Neural cell (in vitro differentiated cells): ENCODE results near the gene LCAT. TPM values are rescaled to one million over a fixed set of nuclear protein-coding genes. Genes with fewer than 3 reads are reported as not detected.

Experiments
- H2AFZ ChIP-seq: fragments of 200-600, 300-800 bp; sonication (generic), shearing (Covaris generic); 2 replicates; pipeline ENCODE4 v1.6.0; 2014; ENCODE audit warnings: low read depth, mild to moderate bottlenecking, antibody characterized with exemption, low read length, moderate library complexity
- H3F3A ChIP-seq: fragments of 200-600 bp; shearing (Covaris generic); 2 replicates; pipeline ENCODE4 v1.6.1; 2016; ENCODE audit warnings: mild to moderate bottlenecking, moderate library complexity, mixed read lengths, antibody characterized with exemption, low read length; ENCODE audit not compliant: insufficient read depth, poor library complexity, severe bottlenecking
- H3K27ac ChIP-seq: fragments of 200-600, 300-800 bp; sonication (generic), shearing (Covaris generic); 2 replicates; pipeline ENCODE4 v1.5.1; 2014; ENCODE audit warnings: mild to moderate bottlenecking, low read length, moderate library complexity
- H3K27me3 ChIP-seq: fragments of 300-800, 200-600 bp; sonication (generic), shearing (Covaris generic); 2 replicates; pipeline ENCODE4 v1.6.0; 2014; ENCODE audit warnings: mild to moderate bottlenecking, low read depth, low read length, moderate library complexity; ENCODE audit not compliant: insufficient read depth
- H3K36me3 ChIP-seq: fragments of 300-800, 200-600 bp; sonication (generic), shearing (Covaris generic); 2 replicates; pipeline ENCODE4 v1.5.1; 2014; ENCODE audit warnings: mild to moderate bottlenecking, antibody characterized with exemption, low read length, moderate library complexity; ENCODE audit not compliant: insufficient read depth
- H3K4me2 ChIP-seq: fragments of 300-800, 200-600 bp; sonication (generic), shearing (Covaris generic); 2 replicates; pipeline ENCODE4 v1.6.0; 2014; ENCODE audit warnings: mild to moderate bottlenecking, low read length
- H3K4me3 ChIP-seq: fragments of 300-800, 200-600 bp; sonication (generic), shearing (Covaris generic); 2 replicates; pipeline ENCODE4 v1.5.1; 2014; ENCODE audit warnings: mild to moderate bottlenecking, low read length, moderate library complexity
- H3K79me2 ChIP-seq: fragments of 200-600 bp; shearing (Covaris generic); replicated peaks from 2 replicates; pipeline ENCODE4 v1.6.0; 2014; ENCODE audit warnings: mild to moderate bottlenecking, low read length, moderate library complexity; ENCODE audit not compliant: insufficient read depth
- H3K9ac ChIP-seq: fragments of 300-800, 200-600 bp; sonication (generic), shearing (Covaris generic); 2 replicates; pipeline ENCODE4 v1.6.1; 2016; ENCODE audit warnings: mild to moderate bottlenecking, low read length, mixed read lengths
- H3K9me2 ChIP-seq: fragments of 200-600 bp; shearing (Covaris generic); 2 replicates; pipeline ENCODE4 v1.6.1; 2016; ENCODE audit warnings: mild to moderate bottlenecking, low read length, mixed read lengths; ENCODE audit not compliant: insufficient read depth
- H3K9me3 ChIP-seq: fragments of 200-600, 300-800 bp; sonication (generic), shearing (Covaris generic); 2 replicates; pipeline ENCODE4 v1.6.1; 2016; ENCODE audit warnings: mild to moderate bottlenecking, mixed run types, low read length, moderate library complexity, mixed read lengths
- H4K20me1 ChIP-seq: fragments of 200-600 bp; shearing (Covaris generic); 2 replicates; pipeline ENCODE4 v1.6.1; 2016; ENCODE audit warnings: mild to moderate bottlenecking, mixed run types; ENCODE audit not compliant: insufficient read depth
- CTCF ChIP-seq: fragments of 450-650 bp; IDR thresholded peaks from 2 replicates; pipeline ENCODE4 v1.5.1; 2014; ENCODE audit warnings: antibody characterized with exemption, mild to moderate bottlenecking, moderate library complexity; ENCODE audit not compliant: poor library complexity, severe bottlenecking
- EP300 ChIP-seq: fragments of 450-650 bp; conservative IDR thresholded peaks from 2 replicates; pipeline ENCODE4 v1.6.1; 2014; ENCODE audit warnings: antibody characterized with exemption, mild to moderate bottlenecking, moderate library complexity; ENCODE audit not compliant: poor library complexity, severe bottlenecking
- EZH2 ChIP-seq: fragments of 200-600, 300-800 bp; shearing (Covaris generic), sonication (generic); IDR thresholded peaks from 2 replicates; pipeline ENCODE4 v1.6.1; 2014; ENCODE audit warnings: antibody characterized with exemption, low read length, borderline replicate concordance, mild to moderate bottlenecking; ENCODE audit not compliant: insufficient read depth, poor library complexity, severe bottlenecking
- MXI1 ChIP-seq: fragments of 450-650 bp; conservative IDR thresholded peaks from 2 replicates; pipeline ENCODE4 v1.6.1; 2014; ENCODE audit warnings: antibody characterized with exemption, mild to moderate bottlenecking; ENCODE audit not compliant: poor library complexity, severe bottlenecking
- POLR2AphosphoS5 ChIP-seq: IDR thresholded peaks from 2 replicates; pipeline ENCODE4 v1.6.1; 2012
- RAD21 ChIP-seq: fragments of 450-650 bp; conservative IDR thresholded peaks from 2 replicates; pipeline ENCODE4 v1.6.1; 2014; ENCODE audit warnings: antibody characterized with exemption, mild to moderate bottlenecking, moderate library complexity
- REST ChIP-seq: IDR thresholded peaks from 2 replicates; pipeline ENCODE4 v1.6.1; 2012; ENCODE audit warnings: borderline replicate concordance
- SMC3 ChIP-seq: fragments of 450-650 bp; conservative IDR thresholded peaks from 2 replicates; pipeline ENCODE4 v1.6.1; 2014; ENCODE audit warnings: antibody characterized with exemption, mild to moderate bottlenecking, moderate library complexity; ENCODE audit not compliant: poor library complexity
- TAF1 ChIP-seq: IDR thresholded peaks from 2 replicates; pipeline ENCODE4 v1.6.1; 2012; ENCODE audit warnings: low read depth
- polyA plus RNA-seq: library from polyadenylated mRNA; depleted of rRNA; stranded (reverse); fragments of >200 nt; gene quantifications from 2 replicates; pipeline ENCODE4 v1.2.3, GENCODE V29; 2014

LCAT gene
- polyA plus RNA-seq, 1 donor from 2014 or later, result 0.32 TPM

- H3K4me3 ChIP-seq, result no peak overlapping the region
- no peaks in the 10 kb centered on the region for H3K9me3 ChIP-seq
- H2AFZ ChIP-seq, result no peak overlapping the region
- no peaks in the 10 kb centered on the region for H3K9me2 ChIP-seq
- no peaks in the 10 kb centered on the region for H3F3A ChIP-seq
- no peak overlapping the region for H3K4me2 ChIP-seq
- TF ChIP-seq MXI1 (no peak), SMC3 (no peak), RAD21 (no peak), REST (no peak), POLR2AphosphoS5 (no peak), TAF1 (no peak), CTCF (no peak), EP300 (no peak), EZH2 (no peak)
- no peaks in the 10 kb centered on the region for H4K20me1 ChIP-seq
- H3K27me3 ChIP-seq, result no peaks in the 10 kb centered on the region
- no peaks in the 10 kb centered on the region for H3K79me2 ChIP-seq
- no peak overlapping the region for H3K27ac ChIP-seq
- no peak overlapping the region for H3K9ac ChIP-seq
- H3K36me3 ChIP-seq, result no peaks in the 10 kb centered on the region
Measured at GRCh38 chr16:67951485-67951884, 7.6 kb upstream of the LCAT start.

- no peak overlapping the region for H3K4me3 ChIP-seq
- no peaks in the 10 kb centered on the region for H3K79me2 ChIP-seq
- no peak for TF ChIP-seq POLR2AphosphoS5
- no peak for TF ChIP-seq EP300
- TF ChIP-seq RAD21, result no peak
- no peak for TF ChIP-seq MXI1
- TF ChIP-seq CTCF, result no peak
- TF ChIP-seq REST, result no peak
- no peak for TF ChIP-seq TAF1
- no peak for TF ChIP-seq SMC3
- no peak for TF ChIP-seq EZH2
- H3F3A ChIP-seq, result no peaks in the 10 kb centered on the region
- no peak overlapping the region for H3K9ac ChIP-seq
- H2AFZ ChIP-seq, result no peak overlapping the region
- H3K36me3 ChIP-seq, result no peaks in the 10 kb centered on the region
- no peaks in the 10 kb centered on the region for H3K9me3 ChIP-seq
- H3K9me2 ChIP-seq, result no peaks in the 10 kb centered on the region
- H3K27me3 ChIP-seq, result no peaks in the 10 kb centered on the region
- no peaks in the 10 kb centered on the region for H4K20me1 ChIP-seq
- H3K4me2 ChIP-seq, result no peak overlapping the region
- no peak overlapping the region for H3K27ac ChIP-seq
Measured at GRCh38 chr16:67950335-67950843, 6.5 kb upstream of the LCAT start.
